Breast epithelium (tissue), 4 donors: ENCODE data around the gene HOTAIR. TPM values are rescaled to one million over a fixed set of nuclear protein-coding genes. Genes with fewer than 3 reads are reported as not detected.

Experiments
- DNase-seq, 2 donors: peaks; one replicate each; pipeline ENCODE4 v3.0.0-alpha.2; 2019; ENCODE audit warnings: low spot score in 2 of 2
- H3K27ac ChIP-seq, 2 donors: fragments of 200-600 bp; sonication (generic) in 1 of 2; one replicate each; pipeline ENCODE4 v1.5.1; 2016 to 2019; ENCODE audit warnings: mild to moderate bottlenecking in 1 of 2
- H3K27me3 ChIP-seq, 2 donors: fragments of 200-600 bp; sonication (generic) in 1 of 2; one replicate each; pipeline versions ENCODE4 v1.5.1 to v1.6.0; 2017 to 2019; ENCODE audit warnings: control low read depth in 1 of 2, mild to moderate bottlenecking in 1 of 2
- H3K36me3 ChIP-seq: fragments of 200-600 bp; one replicate; pipeline ENCODE4 v1.5.1; 2019
- H3K4me1 ChIP-seq, 2 donors: fragments of 200-600 bp; sonication (generic); one replicate each; pipeline ENCODE4 v1.5.1; 2016 to 2019; ENCODE audit warnings: control low read depth in 1 of 2
- H3K4me3 ChIP-seq, 3 donors: fragments of 200-600 bp; sonication (generic); 1 replicate in 2 of 3; 2 replicates in 1 of 3; pipeline ENCODE4 v1.5.1; 2016 to 2019; ENCODE audit warnings: mild to moderate bottlenecking in 3 of 3, moderate library complexity in 2 of 3
- H3K9me3 ChIP-seq, 2 donors: fragments of 200-600 bp; sonication (generic) in 1 of 2; one replicate each; pipeline ENCODE4 v1.5.1; 2016 to 2019; ENCODE audit warnings: control low read depth in 1 of 2
- POLR2A ChIP-seq: fragments of 450-650 bp; IDR thresholded peaks from one replicate; pipeline ENCODE4 v1.6.1; 2016; ENCODE audit warnings: antibody characterized with exemption, mild to moderate bottlenecking, moderate library complexity
- POLR2AphosphoS5 ChIP-seq, 3 donors: sonication (generic); formaldehyde crosslinking; IDR thresholded peaks; one replicate each; pipeline ENCODE4 v1.6.1; 2017; ENCODE audit warnings: antibody characterized with exemption in 3 of 3
- intact Hi-C: fragments of 100-400 bp; cut with DNase I; formaldehyde crosslinking; loops from one replicate; pipeline ENCODE4 v1.15.1; 2023; ENCODE audit warnings: low total_unique reads
- total RNA-seq, 3 donors: library from RNA; depleted of rRNA; stranded (reverse); fragments of >200 nt; gene quantifications; one replicate each; pipeline ENCODE4 v1.1.0, GENCODE V29; 2016
- TF ChIP-seq, protein P1 (sequence below), 3 donors: fragments of 450-650 bp; IDR thresholded peaks; one replicate each; pipeline ENCODE4 v1.5.1; 2016 to 2017; ENCODE audit warnings: antibody characterized with exemption in 3 of 3, mild to moderate bottlenecking in 3 of 3, moderate library complexity in 3 of 3

HOTAIR gene
- total RNA-seq, 3 donors from 2014 or later = 0.73 to 1.3 TPM; not detected in 1

DNA sequence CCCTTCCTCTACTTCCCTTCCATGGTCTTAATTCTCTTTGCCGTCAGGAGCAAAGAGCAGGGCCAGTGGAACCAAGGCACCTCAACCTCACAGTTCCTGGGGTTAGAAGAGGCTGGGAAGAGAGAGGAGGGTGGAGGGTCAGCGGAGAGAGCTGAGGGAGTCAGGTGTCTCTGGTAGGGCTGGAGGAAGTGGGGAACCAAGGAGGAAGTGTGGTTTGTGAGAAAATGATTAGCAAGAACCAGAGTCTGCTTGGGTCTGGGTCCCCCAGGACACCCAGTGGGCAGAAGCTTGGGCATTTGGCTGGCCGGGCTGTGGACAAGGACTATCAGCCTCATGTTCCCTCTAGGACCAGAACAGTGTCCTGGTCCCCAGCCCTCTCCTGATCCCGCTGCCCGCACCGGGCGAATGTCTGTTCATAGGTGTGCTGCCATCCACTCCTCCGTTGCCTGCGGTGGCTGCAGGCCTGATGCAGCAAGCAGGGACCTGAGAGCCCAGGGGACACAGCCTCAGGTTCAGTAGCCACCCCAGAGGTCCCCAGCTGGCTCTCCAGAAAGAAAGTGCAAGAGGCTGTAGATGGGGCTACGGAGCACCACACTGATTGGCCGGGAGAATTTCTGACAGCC, 17.7 kb downstream of the HOTAIR start:
- TF ChIP-seq, protein P1, sequence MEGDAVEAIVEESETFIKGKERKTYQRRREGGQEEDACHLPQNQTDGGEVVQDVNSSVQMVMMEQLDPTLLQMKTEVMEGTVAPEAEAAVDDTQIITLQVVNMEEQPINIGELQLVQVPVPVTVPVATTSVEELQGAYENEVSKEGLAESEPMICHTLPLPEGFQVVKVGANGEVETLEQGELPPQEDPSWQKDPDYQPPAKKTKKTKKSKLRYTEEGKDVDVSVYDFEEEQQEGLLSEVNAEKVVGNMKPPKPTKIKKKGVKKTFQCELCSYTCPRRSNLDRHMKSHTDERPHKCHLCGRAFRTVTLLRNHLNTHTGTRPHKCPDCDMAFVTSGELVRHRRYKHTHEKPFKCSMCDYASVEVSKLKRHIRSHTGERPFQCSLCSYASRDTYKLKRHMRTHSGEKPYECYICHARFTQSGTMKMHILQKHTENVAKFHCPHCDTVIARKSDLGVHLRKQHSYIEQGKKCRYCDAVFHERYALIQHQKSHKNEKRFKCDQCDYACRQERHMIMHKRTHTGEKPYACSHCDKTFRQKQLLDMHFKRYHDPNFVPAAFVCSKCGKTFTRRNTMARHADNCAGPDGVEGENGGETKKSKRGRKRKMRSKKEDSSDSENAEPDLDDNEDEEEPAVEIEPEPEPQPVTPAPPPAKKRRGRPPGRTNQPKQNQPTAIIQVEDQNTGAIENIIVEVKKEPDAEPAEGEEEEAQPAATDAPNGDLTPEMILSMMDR (IDR thresholded peaks at IDR 0.05) = no peak
- TF ChIP-seq POLR2A (no peak), POLR2AphosphoS5 (IDR thresholded peaks at IDR 0.05) (no peak)
- intact Hi-C loops = no loop called here
- no peak overlapping the region for H3K27ac ChIP-seq
- DNase-seq = no peak
- H3K36me3 ChIP-seq = no peaks in the 10 kb centered on the region
- H3K4me1 ChIP-seq = no peaks in the 10 kb centered on the region
- H3K9me3 ChIP-seq = no peaks in the 10 kb centered on the region
- H3K27me3 ChIP-seq = peaks cover 31 to 99% of the 10 kb centered on the region in 2 donors
- no peak overlapping the region for H3K4me3 ChIP-seq

DNA sequence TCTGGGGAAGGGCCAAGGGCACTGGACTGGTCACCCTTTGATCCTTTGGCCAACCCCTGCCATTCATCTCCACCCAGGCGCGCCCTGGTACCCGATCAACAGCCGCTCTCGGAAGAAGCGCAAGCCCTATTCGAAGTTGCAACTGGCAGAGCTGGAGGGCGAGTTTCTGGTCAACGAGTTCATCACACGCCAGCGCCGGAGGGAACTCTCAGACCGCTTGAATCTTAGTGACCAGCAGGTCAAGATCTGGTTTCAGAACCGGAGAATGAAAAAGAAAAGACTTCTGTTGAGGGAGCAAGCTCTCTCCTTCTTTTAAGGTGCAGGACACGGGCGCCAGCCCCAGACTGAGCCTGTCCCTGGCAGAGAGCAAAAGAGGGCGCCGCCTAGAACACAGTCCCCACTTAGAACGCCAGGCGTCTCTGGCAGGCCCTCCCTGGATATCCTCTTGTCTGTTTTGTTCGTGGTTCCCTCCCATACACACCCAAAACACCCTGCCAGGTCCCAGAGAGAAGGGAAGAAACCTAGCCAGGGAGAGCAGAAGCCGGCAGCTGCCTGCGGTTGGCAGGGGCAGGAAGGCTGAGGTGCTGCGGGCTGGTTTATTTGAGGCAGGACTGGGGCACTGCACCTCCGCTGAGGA, 18.4 kb downstream of the HOTAIR start:
- Histone ChIP-seq H3K27ac (no peak overlapping the region), H3K4me3 (no peak overlapping the region), H3K36me3 (no peaks in the 10 kb centered on the region), H3K9me3 (no peaks in the 10 kb centered on the region), H3K27me3 (peaks cover 31 to 99% of the 10 kb centered on the region in 2 donors), H3K4me1 (no peaks in the 10 kb centered on the region)
- no peak for TF ChIP-seq POLR2AphosphoS5 (IDR thresholded peaks at IDR 0.05)
- TF ChIP-seq POLR2A = no peak
- TF ChIP-seq, protein P1 (IDR thresholded peaks at IDR 0.05) = no peak
- no peak for DNase-seq
- intact Hi-C loops = no loop called here

DNA sequence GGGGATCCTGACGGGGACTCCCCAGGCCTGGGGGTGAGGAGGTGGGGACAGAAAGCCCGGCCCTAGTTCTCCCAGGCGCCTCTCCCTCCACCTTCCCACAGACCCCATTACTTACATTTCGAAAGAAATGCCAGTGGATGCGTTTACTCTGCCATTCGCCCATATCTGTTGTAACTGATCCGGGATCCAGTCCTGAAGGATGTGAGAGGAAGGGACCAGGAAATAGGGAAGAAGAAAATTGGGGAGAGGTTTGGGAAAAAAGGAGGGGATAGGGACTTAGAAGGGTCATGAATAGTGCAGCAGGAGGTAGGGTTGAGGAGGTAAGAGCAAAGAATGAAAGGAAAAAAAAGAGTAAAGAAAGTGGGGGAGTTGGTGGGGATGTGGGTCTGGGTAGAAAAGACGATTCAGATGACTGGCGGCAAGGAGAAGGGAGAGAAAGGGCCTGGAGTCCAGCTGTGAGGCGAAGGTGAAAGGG, 18.9 kb downstream of the HOTAIR start:
- no peak overlapping the region for H3K27ac ChIP-seq
- no peaks in the 10 kb centered on the region for H3K4me1 ChIP-seq

DNA sequence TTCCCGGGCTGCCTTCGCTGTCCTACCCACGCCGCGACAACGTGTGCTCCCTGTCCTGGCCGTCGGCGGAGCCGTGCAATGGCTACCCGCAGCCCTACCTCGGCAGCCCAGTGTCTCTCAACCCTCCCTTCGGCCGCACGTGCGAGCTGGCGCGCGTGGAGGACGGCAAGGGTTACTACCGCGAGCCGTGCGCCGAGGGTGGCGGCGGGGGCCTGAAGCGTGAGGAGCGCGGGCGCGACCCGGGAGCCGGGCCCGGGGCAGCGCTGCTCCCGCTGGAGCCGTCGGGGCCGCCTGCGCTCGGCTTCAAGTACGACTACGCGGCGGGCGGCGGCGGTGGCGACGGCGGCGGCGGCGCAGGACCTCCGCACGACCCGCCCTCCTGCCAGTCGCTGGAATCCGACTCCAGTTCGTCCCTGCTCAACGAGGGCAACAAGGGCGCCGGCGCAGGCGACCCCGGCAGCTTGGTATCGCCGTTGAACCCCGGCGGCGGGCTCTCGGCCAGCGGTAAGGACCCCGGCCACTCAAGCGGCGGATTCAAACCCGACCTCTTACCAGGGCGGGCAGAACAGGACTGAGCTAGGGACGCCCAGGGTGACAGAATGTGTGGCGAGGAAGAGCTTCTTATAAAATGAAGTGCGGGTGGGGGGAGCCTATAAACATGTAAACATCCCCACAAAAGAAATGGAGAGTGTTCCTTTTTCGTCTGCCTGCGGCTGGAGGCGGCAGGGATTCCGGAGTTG, 19.5 kb downstream of the HOTAIR start:
- intact Hi-C loops = no loop called here
- no peaks in the 10 kb centered on the region for H3K9me3 ChIP-seq
- H3K27me3 ChIP-seq = peaks cover 26 to 99% of the 10 kb centered on the region in 2 donors
- peak overlapping the region in 2 of 3 donors; percentile 13 to 42 for H3K4me3 ChIP-seq
- no peaks in the 10 kb centered on the region for H3K36me3 ChIP-seq
- DNase-seq = no peak
- TF ChIP-seq POLR2A = no peak
- TF ChIP-seq, protein P1 (IDR thresholded peaks at IDR 0.05) = no peak
- TF ChIP-seq POLR2AphosphoS5 (IDR thresholded peaks at IDR 0.05) = no peak
- no peaks in the 10 kb centered on the region for H3K4me1 ChIP-seq
- H3K27ac ChIP-seq = no peak overlapping the region

More for the DNA sequence above, 18.9 kb downstream of the HOTAIR start:
- DNase-seq = no peak
- intact Hi-C loops = no loop called here
- H3K9me3 ChIP-seq = no peaks in the 10 kb centered on the region
- no peak overlapping the region for H3K4me3 ChIP-seq
- peaks cover 26 to 99% of the 10 kb centered on the region in 2 donors for H3K27me3 ChIP-seq
- TF ChIP-seq, protein P1 (IDR thresholded peaks at IDR 0.05) = no peak
- TF ChIP-seq POLR2AphosphoS5 (IDR thresholded peaks at IDR 0.05) (no peak), POLR2A (no peak)
- no peaks in the 10 kb centered on the region for H3K36me3 ChIP-seq

DNA sequence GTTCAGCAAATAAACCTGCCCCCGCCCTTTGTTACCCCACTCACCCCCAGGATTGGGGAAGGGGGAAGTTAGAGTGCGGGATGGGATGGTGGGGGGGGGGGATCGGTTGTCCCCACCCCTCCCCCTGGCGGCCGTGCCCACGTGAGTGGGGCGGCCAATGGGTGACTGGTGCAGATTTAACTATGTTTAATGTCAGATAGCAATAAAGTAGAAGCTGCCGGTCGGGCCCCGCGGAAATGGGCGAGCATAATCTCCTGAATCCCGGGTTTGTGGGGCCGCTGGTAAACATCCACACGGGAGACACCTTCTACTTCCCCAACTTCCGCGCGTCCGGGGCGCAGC, 20.1 kb downstream of the HOTAIR start, which contains the start of gene HOXC12:
HOXC12 (plus strand) TSS at position 210 of the 342 bp plus-strand sequence; CDS start at position 237, 27 bp downstream.
- H3K4me3 ChIP-seq = peak within 1 kb of the TSS in 2 of 3 donors; percentile 13 to 42
- H3K4me1 ChIP-seq = no peaks in the 10 kb centered on the region
- DNase-seq = no peak
- no peak for TF ChIP-seq POLR2AphosphoS5 (IDR thresholded peaks at IDR 0.05)
- no peak for TF ChIP-seq POLR2A
- TF ChIP-seq, protein P1 (IDR thresholded peaks at IDR 0.05) = no peak
- H3K36me3 ChIP-seq = no peaks in the 10 kb centered on the region
- H3K27ac ChIP-seq = no peak within 1 kb of the TSS
- H3K27me3 ChIP-seq = peaks cover 26 to 99% of the 10 kb centered on the region in 2 donors
- no peaks in the 10 kb centered on the region for H3K9me3 ChIP-seq
- intact Hi-C loops = no loop called here
